HepG2 (cell line): ENCODE data around the gene PDE3B. TPM values are rescaled to one million over a fixed set of nuclear protein-coding genes. Genes with fewer than 3 reads are reported as not detected.

Experiments
- ATAC-seq: fragments of 200-7000 bp; cut with Tn5 transposase; 3 replicates; pipeline ENCODE4 v1.9.1; 2020; ENCODE audit warnings: mild to moderate bottlenecking, moderate library complexity
- BruUV-seq: library from RNA; stranded (reverse); fragments of 400-500 nt; replicated peaks from 2 replicates; lab custom pipeline; 2021; lab: Mats Ljungman, UMichigan
- CTCF ChIA-PET: fragments of 300-600 bp; formaldehyde crosslinking; extraction: SDS; loops from one replicate; lab custom pipeline; 2021; ENCODE audit warnings: low total read pairs, inconsistent platforms, low intra/inter-chr PET ratio; lab: Yijun Ruan, JAX
- POLR2A ChIA-PET: fragments of 350-600 bp; sonication (Branson Sonifier 250); formaldehyde crosslinking; loops from one replicate; lab custom pipeline; 2020; ENCODE audit warnings: antibody characterized with exemption, inconsistent platforms; lab: Yijun Ruan, JAX
- DNase-seq: peaks from one replicate; pipeline ENCODE4 v3.0.0-alpha.2; 2015; ENCODE audit warnings: low spot score
- FAIRE-seq: peaks from 3 replicates; lab custom pipeline; 2011; peaks lifted over from hg19 to GRCh38; lab: Jason Lieb, UNC
- H2AFZ ChIP-seq: one replicate; pipeline ENCODE4 v1.6.1; 2011; ENCODE audit warnings: low read length, inconsistent platforms
- H3K27ac ChIP-seq: fragments of 300-600 bp; 3 replicates; pipeline ENCODE4 v1.8.0; 2011; ENCODE audit warnings: mixed run types, mild to moderate bottlenecking, mixed read lengths, low read length, inconsistent platforms; ENCODE audit not compliant: insufficient read depth; ENCODE audit errors: extremely low read length
- H3K27me3 ChIP-seq, 2 experiments: fragments of 200-600 bp in 1 of 2; 2 replicates in 1 of 2; 3 replicates in 1 of 2; pipeline versions ENCODE4 v1.6.0 to v1.8.0; 2011; ENCODE audit warnings: low read length in 2 of 2, mild to moderate bottlenecking in 2 of 2, moderate library complexity in 2 of 2, inconsistent platforms in 1 of 2; ENCODE audit not compliant: insufficient read depth in 2 of 2, control insufficient read depth in 1 of 2
- H3K36me3 ChIP-seq, 2 experiments: fragments of 200-600 bp in 1 of 2; replicated peaks in 1 of 2; 2 replicates in 1 of 2; 3 replicates in 1 of 2; pipeline versions ENCODE4 v1.5.1 to v1.8.0; 2011; ENCODE audit warnings: low read length in 2 of 2, inconsistent platforms in 1 of 2; ENCODE audit not compliant: insufficient read depth in 2 of 2, control insufficient read depth in 1 of 2
- H3K4me1 ChIP-seq: 2 replicates; pipeline ENCODE4 v1.5.1; 2012; ENCODE audit warnings: low read length, inconsistent platforms; ENCODE audit not compliant: insufficient read depth
- H3K4me2 ChIP-seq: 2 replicates; pipeline ENCODE4 v1.6.0; 2011; ENCODE audit warnings: low read depth, low read length, inconsistent platforms
- H3K4me3 ChIP-seq, 3 experiments: fragments of 200-600 bp in 1 of 3; sonication (generic), shearing (Covaris generic) in 1 of 3; replicated peaks in 1 of 3; 2 replicates each; pipeline ENCODE4 v1.5.1; 2011 to 2016; ENCODE audit warnings: low read length in 3 of 3, inconsistent platforms in 2 of 3, low read depth in 2 of 3, mild to moderate bottlenecking in 2 of 3, control low read depth in 1 of 3, mixed read lengths in 1 of 3; ENCODE audit not compliant: insufficient read depth in 1 of 3
- H3K79me2 ChIP-seq: one replicate; pipeline ENCODE4 v1.6.1; 2011; ENCODE audit warnings: low read length, inconsistent platforms; ENCODE audit not compliant: insufficient read depth
- H3K9ac ChIP-seq: 2 replicates; pipeline ENCODE4 v1.6.0; 2011; ENCODE audit warnings: mild to moderate bottlenecking, low read depth, low read length, inconsistent platforms; ENCODE audit not compliant: insufficient read depth
- H3K9me3 ChIP-seq: 2 replicates; pipeline ENCODE4 v1.5.1; 2012; ENCODE audit warnings: mild to moderate bottlenecking, low read length
- H4K20me1 ChIP-seq: 2 replicates; pipeline ENCODE4 v1.6.0; 2011; ENCODE audit warnings: inconsistent platforms, mild to moderate bottlenecking, low read length, moderate library complexity; ENCODE audit not compliant: insufficient read depth
- FOSL2 ChIP-seq: sonication (generic); formaldehyde crosslinking; IDR thresholded peaks from 2 replicates; pipeline ENCODE4 v1.4.0; 2020; ENCODE audit warnings: missing genetic modification reagents
- RORA ChIP-seq: sonication (generic); formaldehyde crosslinking; IDR thresholded peaks from 2 replicates; pipeline ENCODE4 v1.5.0; 2020; ENCODE audit warnings: mild to moderate bottlenecking, missing genetic modification reagents, moderate library complexity
- ZBTB33 ChIP-seq: sonication (generic); formaldehyde crosslinking; IDR thresholded peaks from 2 replicates; pipeline ENCODE4 v1.4.0; 2020; ENCODE audit warnings: missing genetic modification reagents
- ZNF691 ChIP-seq: sonication (generic); formaldehyde crosslinking; IDR thresholded peaks from 2 replicates; pipeline ENCODE4 v1.4.0; 2020; ENCODE audit warnings: missing genetic modification reagents, low read depth, mild to moderate bottlenecking, borderline replicate concordance
- WGBS: methylation state at CpG from one replicate; pipeline ENCODE4 v1.1.6; 2017; ENCODE audit warnings: low lambda C conversion rate; 5-methylcytosine and 5-hydroxymethylcytosine counted together
- in situ Hi-C: cut with HindIII; loops from 2 replicates; pipeline ENCODE4 v1.10.0; 2017; ENCODE audit warnings: low pct_unique_long_range_greater_than_20kb; ENCODE audit not compliant: extremely low pct_ligation_motif_present
- intact Hi-C: fragments of 100-400 bp; cut with micrococcal nuclease; formaldehyde crosslinking; loops from one replicate; pipeline ENCODE4 v1.10.0; 2022; ENCODE audit not compliant: unreplicated experiment
- polyA plus RNA-seq, 8 experiments: library from polyadenylated mRNA; depleted of rRNA in 3 of 8; stranded (reverse) in 7 of 8; unstranded in 1 of 8; fragments of >200 nt; fragmentation: Illumina TruSeq in 4 of 8; extraction: Trizol in 4 of 8; gene quantifications; 2 replicates each; pipeline versions ENCODE4 v1.2.1 to v1.2.3, GENCODE V29; 2011 to 2016; ENCODE audit warnings: low read depth in 4 of 8, missing spikeins in 1 of 8, mixed read lengths in 1 of 8; ENCODE audit not compliant: insufficient read depth in 1 of 8
- total RNA-seq, 5 experiments: library from RNA; depleted of rRNA; stranded (reverse); fragments of >200 nt; fragmentation: Illumina TruSeq; extraction: Trizol; gene quantifications; 2 replicates each; pipeline ENCODE4 v1.2.3, GENCODE V29; 2016; ENCODE audit warnings: low read depth in 1 of 5

PDE3B gene
- total and polyA plus RNA-seq, 2 of the 13 experiments (the other 11 are each of a cell fraction or from before 2014, with no cell fraction given) = 14.1 to 26.5 TPM

DNA sequence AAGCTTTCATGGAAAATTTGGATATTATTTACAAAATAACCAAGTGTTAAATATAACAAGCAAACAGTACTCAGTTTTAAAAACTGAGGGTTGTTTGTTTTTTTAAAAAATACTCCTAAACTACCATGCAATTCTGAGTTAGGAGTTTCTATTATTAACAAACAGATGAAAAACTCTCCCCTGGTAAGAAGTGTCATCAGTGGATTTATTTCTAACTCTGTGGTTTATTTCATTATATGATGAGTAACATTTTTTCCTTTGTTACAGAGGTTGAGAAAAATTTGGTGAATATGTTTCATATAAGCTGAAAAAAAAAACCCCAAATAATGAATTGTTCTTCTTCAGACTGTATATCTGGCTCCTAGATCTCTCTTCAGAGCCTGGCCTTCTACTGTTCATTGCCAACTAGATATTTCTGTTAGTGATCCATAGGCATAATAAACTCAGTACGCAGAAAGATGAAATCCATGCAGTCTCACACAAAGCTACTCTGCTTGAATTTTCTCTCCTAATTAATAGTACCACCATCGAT lies 29.4 kb upstream of the PDE3B start (continued):
- TF ChIP-seq ZNF691 (CRISPR knock-in tag) = no peak

- Histone ChIP-seq H3K4me1 (peaks cover 53% of the 10 kb centered on the region), H3K4me2 (no peak overlapping the region; the same call in 1 of the 2 replicates), H3K27me3 (no peaks in the 10 kb centered on the region), H2AFZ (no peak overlapping the region), H4K20me1 (no peaks in the 10 kb centered on the region), H3K27ac (peak overlapping the region; percentile 51), H3K9ac (no peak overlapping the region), H3K79me2 (no peaks in the 10 kb centered on the region), H3K4me3 (no peak overlapping the region), H3K36me3 (peaks cover 0 to 4% of the 10 kb centered on the region in 2 experiments; a peak in 1 of 5 replicates), H3K9me3 (no peaks in the 10 kb centered on the region)
- BruUV-seq = no TSS peak
- TF ChIP-seq RORA (CRISPR knock-in tag) (no peak), FOSL2 (peak; percentile 68), ZBTB33 (CRISPR knock-in tag) (peak; percentile 45; the same call in 1 of the 2 replicates)
- no peak for ATAC-seq
- DNase-seq = peak; percentile 14
- ChIA-PET CTCF (no interaction called here), POLR2A (interaction anchor here (0.7 to 1.5 kb wide), 5 partner anchors 26 to 117 kb away, joined by 3 to 5 read pairs (median 3); partner anchors contain the start of gene PDE3B)
- no peak for FAIRE-seq
- in situ Hi-C loops = no loop called here
- intact Hi-C loops = loop anchor here (5.0 kb wide), 2 partner anchors 35 to 75 kb away; no protein-coding TSS in a partner anchor
- WGBS = 90% methylated on average over 2 of the region's 2 CpGs
Measured at GRCh38 chr11:14617241-14618027, 26.2 kb upstream of the PDE3B start.
